Testis (tissue), 3 donors: ENCODE data around the gene DISC1. TPM values are rescaled to one million over a fixed set of nuclear protein-coding genes. Genes with fewer than 3 reads are reported as not detected.

Experiments
- DNase-seq: peaks from one replicate; pipeline ENCODE4 v3.0.0-alpha.2; 2019
- H3K27ac ChIP-seq, 2 donors: fragments of 200-600 bp; sonication (generic); one replicate each; pipeline ENCODE4 v1.5.1; 2019
- H3K27me3 ChIP-seq: fragments of 200-600 bp; sonication (generic); one replicate; pipeline ENCODE4 v1.5.1; 2019
- H3K36me3 ChIP-seq: fragments of 200-600 bp; sonication (generic); one replicate; pipeline ENCODE4 v1.5.1; 2017; ENCODE audit warnings: low read depth; ENCODE audit errors: missing control alignments
- H3K4me1 ChIP-seq: fragments of 200-600 bp; sonication (generic); one replicate; pipeline ENCODE4 v1.5.1; 2019
- H3K4me3 ChIP-seq, 2 donors: fragments of 200-600 bp; sonication (generic); one replicate each; pipeline ENCODE4 v1.5.1; 2017 to 2019
- H3K9me3 ChIP-seq: fragments of 200-600 bp; sonication (generic); one replicate; pipeline ENCODE4 v1.5.1; 2017
- CTCF ChIP-seq, 3 experiments: fragments of 450-650 bp in 2 of 3; fragments of 200-600 bp in 1 of 3; sonication (generic) in 1 of 3; IDR thresholded peaks; one replicate each; pipeline ENCODE4 v1.5.1; 2016 to 2019; ENCODE audit warnings: antibody characterized with exemption in 3 of 3, mild to moderate bottlenecking in 2 of 3, moderate library complexity in 1 of 3
- POLR2A ChIP-seq: fragments of 450-650 bp; IDR thresholded peaks from one replicate; pipeline ENCODE4 v1.6.1; 2017; ENCODE audit warnings: antibody characterized with exemption, mild to moderate bottlenecking, moderate library complexity
- WGBS, 2 donors: methylation state at CpG; one replicate each; pipeline ENCODE4 v1.1.5; 2018; 5-methylcytosine and 5-hydroxymethylcytosine counted together
- intact Hi-C: fragments of 100-400 bp; cut with DNase I; formaldehyde crosslinking; loops from one replicate; pipeline ENCODE4 v1.15.1; 2023; ENCODE audit warnings: low total_unique reads
- polyA plus RNA-seq: library from polyadenylated mRNA; stranded (reverse); fragments of 350-450 nt; fragmentation: Illumina TruSeq; extraction: RNeasy Lipid Tissue Mini Kit (QIAGEN cat#74804); gene quantifications from one replicate; pipeline ENCODE4 v1.2.3, GENCODE V29; 2014; ENCODE audit warnings: low read depth, low replicate concordance; ENCODE audit not compliant: insufficient read depth
- total RNA-seq, 2 donors: library from RNA; depleted of rRNA; stranded (reverse); fragments of >200 nt; gene quantifications; one replicate each; pipeline ENCODE4 v1.2.3, GENCODE V29; 2016

DISC1 gene
- total and polyA plus RNA-seq, 3 donors from 2014 or later: 1.8 to 6.8 (median 5.7) TPM

- Histone ChIP-seq H3K9me3 (no peaks in the 10 kb centered on the region), H3K4me3 (no peak overlapping the region), H3K27me3 (no peaks in the 10 kb centered on the region), H3K27ac (no peak overlapping the region), H3K36me3 (no peaks in the 10 kb centered on the region), H3K4me1 (no peaks in the 10 kb centered on the region)
- no peak for DNase-seq
- intact Hi-C loops: no loop called here
- WGBS, 2 donors: 77 to 80% methylated on average over 3 of the region's 3 CpGs
- TF ChIP-seq POLR2A (no peak), CTCF (IDR thresholded peaks at IDR 0.05) (no peak)
These were observed 56.2 kb downstream of the DISC1 start for GRCh38 chr1:231682779-231683178.

GRCh38 chr1:231683439-231684165, 57.0 kb downstream of the DISC1 start:
- Histone ChIP-seq H3K4me3 (no peak overlapping the region), H3K36me3 (no peaks in the 10 kb centered on the region), H3K4me1 (no peaks in the 10 kb centered on the region), H3K9me3 (no peaks in the 10 kb centered on the region), H3K27me3 (no peaks in the 10 kb centered on the region), H3K27ac (no peak overlapping the region)
- 81 to 82% methylated on average over 7 of the region's 7 CpGs for whole genome bisulfite sequencing, 2 donors
- TF ChIP-seq CTCF (IDR thresholded peaks at IDR 0.05) (no peak), POLR2A (no peak)
- intact Hi-C loops: no loop called here
- DNase-seq: no peak

DNA sequence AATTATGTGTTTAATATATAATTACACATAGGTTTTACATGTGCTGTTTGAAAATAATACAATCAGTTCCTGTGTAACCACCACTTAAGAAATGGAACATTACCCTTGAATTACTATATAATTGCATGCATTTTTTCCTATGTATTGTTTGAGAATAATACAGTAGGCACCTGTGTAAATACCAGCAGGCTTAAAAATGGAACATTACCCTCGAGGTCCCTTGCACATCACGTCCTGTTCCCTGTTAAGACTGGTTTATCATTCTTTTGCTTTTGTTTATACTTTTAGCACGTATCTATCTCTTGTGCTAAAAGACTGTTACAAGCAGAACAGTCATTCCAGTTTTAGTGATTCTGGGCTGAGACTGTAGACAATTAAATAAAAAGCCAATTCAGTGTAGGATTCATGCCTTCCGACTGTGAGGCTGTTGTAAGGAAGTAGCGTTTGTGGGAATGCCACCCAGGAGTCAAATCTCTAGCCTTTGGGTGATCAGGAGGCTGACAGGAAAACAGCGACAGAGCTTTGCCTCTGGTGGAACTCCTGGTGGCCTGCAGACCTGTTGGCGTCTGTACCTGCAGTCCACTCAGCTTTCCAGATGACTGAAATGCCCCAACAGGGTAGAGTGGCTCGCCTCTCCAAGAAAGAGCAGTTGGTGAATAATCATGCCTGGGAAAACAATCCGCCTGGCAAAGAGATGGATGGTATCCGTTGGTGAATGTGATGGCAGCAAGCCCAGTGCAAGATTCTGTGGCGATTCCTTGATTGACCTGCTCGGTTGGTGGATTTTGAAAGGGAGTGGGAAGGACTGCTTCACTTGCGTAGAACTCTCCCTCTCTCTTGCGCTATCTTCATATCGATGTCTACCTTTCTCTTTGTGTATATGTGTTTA, 58.0 kb downstream of the DISC1 start:
- Histone ChIP-seq H3K4me1 (no peaks in the 10 kb centered on the region), H3K36me3 (no peaks in the 10 kb centered on the region), H3K4me3 (no peak overlapping the region), H3K27me3 (no peaks in the 10 kb centered on the region), H3K27ac (no peak overlapping the region), H3K9me3 (no peaks in the 10 kb centered on the region)
- WGBS, 2 donors: 73 to 74% methylated on average over 14 to 15 of the region's 15 CpGs
- intact Hi-C loops: no loop called here
- TF ChIP-seq POLR2A (no peak), CTCF (IDR thresholded peaks at IDR 0.05) (no peak)
- no peak for DNase-seq

GRCh38 chr1:231686384-231686783, 59.8 kb downstream of the DISC1 start:
- H3K4me1 ChIP-seq: no peaks in the 10 kb centered on the region
- no peaks in the 10 kb centered on the region for H3K9me3 ChIP-seq
- no peaks in the 10 kb centered on the region for H3K27me3 ChIP-seq
- intact Hi-C loops: no loop called here
- no peaks in the 10 kb centered on the region for H3K36me3 ChIP-seq
- no peak for TF ChIP-seq CTCF (IDR thresholded peaks at IDR 0.05)
- no peak for TF ChIP-seq POLR2A
- DNase-seq: no peak
- H3K4me3 ChIP-seq: no peak overlapping the region
- WGBS, 2 donors: 95 to 100% methylated on average over 2 to 4 of the region's 4 CpGs
- no peak overlapping the region for H3K27ac ChIP-seq
